Measurements from ENCODE around the gene TNS1. TPM values are rescaled to one million over a fixed set of nuclear protein-coding genes. Genes with fewer than 3 reads are reported as not detected.

The TNS1 gene
- total and polyA plus RNA-seq, 10 of the 15 experiments (the other 5 are each of a cell fraction or from before 2014, with no cell fraction given): 0.05 to 0.44 TPM; not detected in 8

- ChIA-PET POLR2A (no interaction called here), RAD21 (ENCODE audit: unreplicated experiment) (no interaction called here), CTCF (no interaction called here), SMC1A (ENCODE audit: uncharacterized antibody, unreplicated experiment) (no interaction called here)
- intact Hi-C loops (cut with micrococcal nuclease; ENCODE audit: unreplicated experiment): no loop called here
- no peak overlapping the region for H3K9ac ChIP-seq (ENCODE audit: control insufficient read depth, insufficient read depth, low read length)
- no peaks in the 10 kb centered on the region for H3K4me1 ChIP-seq (ENCODE audit: control insufficient read depth, insufficient read depth, low read length)
- H3K4me3 ChIP-seq: no peak overlapping the region
- 20% methylated on average over 2 of the region's 3 CpGs for WGBS (ENCODE audit: insufficient coverage, insufficient replicate concordance, low lambda C conversion rate, missing lambda C conversion rate)
- FAIRE-seq: no peak
- no peaks in the 10 kb centered on the region for H3K9me3 ChIP-seq (replicated peaks; ENCODE audit: control insufficient read depth, insufficient read depth, low read length)
- H4K20me1 ChIP-seq (ENCODE audit: control insufficient read depth, insufficient read depth): no peaks in the 10 kb centered on the region; the same call in 1 of the 2 replicates
- DNase-seq (ENCODE audit: low read depth, low spot score): no peak
- TF ChIP-seq CBX5 (IDR thresholded peaks at IDR 0.05; ENCODE audit: low read depth) (no peak), CHD4 (IDR thresholded peaks at IDR 0.05) (no peak), ATF2 (IDR thresholded peaks at IDR 0.05; ENCODE audit: low read length) (no peak), CHD1 (IDR thresholded peaks at IDR 0.05; ENCODE audit: low read depth, low read length) (no peak)
- H3K36me3 ChIP-seq (ENCODE audit: control insufficient read depth in 2 of 2, insufficient read depth in 2 of 2, low read length in 1 of 2): no peaks in the 10 kb centered on the region
- BruUV-seq (replicated peaks): no TSS peak
- no peak overlapping the region for H3K27ac ChIP-seq (ENCODE audit: control insufficient read depth, insufficient read depth)
- no peaks in the 10 kb centered on the region for H3K79me2 ChIP-seq (ENCODE audit: control insufficient read depth, insufficient read depth, low read length)
- no peak overlapping the region for H2AFZ ChIP-seq (ENCODE audit: control insufficient read depth, low read depth, low read length)
- no peak for ATAC-seq
- no peaks in the 10 kb centered on the region; a peak in 3 of 4 replicates for H3K27me3 ChIP-seq (replicated peaks in 1 of 2; ENCODE audit: control insufficient read depth in 2 of 2, insufficient read depth in 2 of 2, low read length in 1 of 2)
- in situ Hi-C loops (cut with MboI): no loop called here
- no peak overlapping the region for H3K4me2 ChIP-seq (ENCODE audit: control insufficient read depth, insufficient read depth)
Measured at GRCh38 chr2:217944366-217944765, 58.4 kb downstream of the TNS1 start.

- in situ Hi-C loops (cut with MboI) (no loop called here), intact Hi-C loops (cut with micrococcal nuclease; ENCODE audit: unreplicated experiment) (no loop called here)
- RAD21 ChIA-PET (ENCODE audit: unreplicated experiment): no interaction called here
- FAIRE-seq (no peak), DNase-seq (ENCODE audit: low read depth, low spot score) (no peak), ATAC-seq (peak; percentile 69)
- no peaks in the 10 kb centered on the region for H3K9me3 ChIP-seq (replicated peaks; ENCODE audit: control insufficient read depth, insufficient read depth, low read length)
- H3K79me2 ChIP-seq (ENCODE audit: control insufficient read depth, insufficient read depth, low read length): no peaks in the 10 kb centered on the region
- CTCF ChIA-PET: no interaction called here
- POLR2A ChIA-PET: no interaction called here
- H4K20me1 ChIP-seq (ENCODE audit: control insufficient read depth, insufficient read depth): no peaks in the 10 kb centered on the region; the same call in 1 of the 2 replicates
- H3K4me1 ChIP-seq (ENCODE audit: control insufficient read depth, insufficient read depth, low read length): no peaks in the 10 kb centered on the region
- H3K36me3 ChIP-seq (ENCODE audit: control insufficient read depth in 2 of 2, insufficient read depth in 2 of 2, low read length in 1 of 2): no peaks in the 10 kb centered on the region
- H3K27me3 ChIP-seq (replicated peaks in 1 of 2; ENCODE audit: control insufficient read depth in 2 of 2, insufficient read depth in 2 of 2, low read length in 1 of 2): no peaks in the 10 kb centered on the region; a peak in 2 of 4 replicates
- WGBS (ENCODE audit: insufficient coverage, insufficient replicate concordance, low lambda C conversion rate, missing lambda C conversion rate): 26% methylated on average over 16 of the region's 16 CpGs
- no TSS peak for BruUV-seq (replicated peaks)
- no peak overlapping the region for H2AFZ ChIP-seq (ENCODE audit: control insufficient read depth, low read depth, low read length)
- H3K4me3 ChIP-seq: no peak overlapping the region
- SMC1A ChIA-PET (ENCODE audit: uncharacterized antibody, unreplicated experiment): no interaction called here
- H3K27ac ChIP-seq (ENCODE audit: control insufficient read depth, insufficient read depth): no peak overlapping the region
- TF ChIP-seq STAT3 (IDR thresholded peaks at IDR 0.05; ENCODE audit: low read depth, low read length) (no peak), NR2F1 (conservative IDR thresholded peaks at IDR 0.05) (no peak), YBX1 (IDR thresholded peaks at IDR 0.05) (no peak), E4F1 (IDR thresholded peaks at IDR 0.05; ENCODE audit: borderline replicate concordance, partially characterized antibody) (no peak)
- no peak overlapping the region for H3K9ac ChIP-seq (ENCODE audit: control insufficient read depth, insufficient read depth, low read length)
- no peak overlapping the region for H3K4me2 ChIP-seq (ENCODE audit: control insufficient read depth, insufficient read depth)
Measured at GRCh38 chr2:217943446-217944321, 59.1 kb downstream of the TNS1 start.
